Muscle layer of duodenum (tissue), 2 donors: ENCODE data around the gene LYPLAL1.
"Not testable (repeated sequence)": the region's sequence is repeated elsewhere in the genome, so short reads cannot be mapped to it uniquely, and the experiment has no call there.

Experiments
- H3K27ac ChIP-seq: one replicate; pipeline ENCODE4 v1.7.0; 2013; ENCODE audit warnings: mild to moderate bottlenecking, low read length
- H3K27me3 ChIP-seq: one replicate; pipeline ENCODE4 v1.7.0; 2013; ENCODE audit warnings: low read depth, mild to moderate bottlenecking, control low read depth, low read length
- H3K36me3 ChIP-seq, 2 donors: one replicate each; pipeline ENCODE4 v1.7.0; 2013; ENCODE audit warnings: low read length in 2 of 2, control low read depth in 1 of 2, mild to moderate bottlenecking in 1 of 2; ENCODE audit not compliant: insufficient read depth in 2 of 2, control insufficient read depth in 1 of 2
- H3K4me1 ChIP-seq, 2 donors: one replicate each; pipeline ENCODE4 v1.7.0; 2013; ENCODE audit warnings: low read length in 2 of 2, mild to moderate bottlenecking in 2 of 2, control low read depth in 1 of 2, moderate library complexity in 1 of 2; ENCODE audit not compliant: insufficient read depth in 2 of 2, control insufficient read depth in 1 of 2
- H3K4me3 ChIP-seq, 2 donors: one replicate each; pipeline ENCODE4 v1.7.0; 2013; ENCODE audit warnings: low read length in 2 of 2, low read depth in 1 of 2, mild to moderate bottlenecking in 1 of 2
- H3K9me3 ChIP-seq, 2 donors: one replicate each; pipeline ENCODE4 v1.7.0; 2013; ENCODE audit warnings: low read length in 2 of 2, control low read depth in 1 of 2, mild to moderate bottlenecking in 1 of 2; ENCODE audit not compliant: control insufficient read depth in 1 of 2
- donor health status: healthy.

Gene LYPLAL1

DNA sequence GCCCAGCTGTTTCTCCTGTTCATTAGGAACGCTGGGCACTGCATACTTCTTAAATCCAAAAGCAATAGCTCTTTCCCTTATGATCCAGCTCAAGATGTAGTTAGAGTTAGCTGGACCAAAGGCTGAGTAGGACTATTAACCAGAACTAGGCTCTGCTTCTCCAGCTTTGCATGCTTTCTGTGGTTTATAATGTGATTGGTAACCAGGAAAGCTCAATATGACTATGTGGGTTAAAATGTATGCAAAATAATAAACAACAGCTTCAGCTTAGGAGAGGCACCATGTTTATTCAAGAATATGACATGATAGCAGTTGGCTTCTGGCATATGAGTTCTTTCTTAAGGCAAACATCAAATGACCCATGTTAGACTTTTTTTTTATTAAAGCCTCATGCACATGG is 73.8 kb downstream of the LYPLAL1 start:
- Histone ChIP-seq H3K4me1 (no peaks in the 10 kb centered on the region), H3K9me3 (no peaks in the 10 kb centered on the region), H3K36me3 (no peaks in the 10 kb centered on the region), H3K27ac (no peak overlapping the region), H3K4me3 (no peak overlapping the region), H3K27me3 (no peaks in the 10 kb centered on the region)

DNA sequence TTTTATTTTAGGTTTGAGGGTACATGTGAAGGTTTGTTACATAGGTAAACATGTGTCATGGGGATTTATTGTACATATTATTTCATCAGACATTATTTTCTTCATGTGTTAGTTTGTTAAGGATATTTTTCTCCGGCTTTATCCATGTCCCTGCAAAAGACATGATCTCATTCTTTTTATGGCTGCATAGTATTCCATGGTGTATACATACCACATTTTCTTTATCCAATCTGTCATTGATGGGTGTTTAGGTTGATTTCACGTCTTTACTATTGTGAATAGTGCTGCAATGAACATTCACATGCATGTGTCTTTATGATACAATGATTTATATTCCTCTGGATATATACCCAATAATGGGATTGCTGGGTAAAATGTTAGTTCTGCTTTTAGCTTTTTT is 76.8 kb downstream of the LYPLAL1 start:
- not testable (repeated sequence) for H3K27me3 ChIP-seq, H3K36me3 ChIP-seq, H3K9me3 ChIP-seq, H3K4me1 ChIP-seq, H3K4me3 ChIP-seq, H3K27ac ChIP-seq

DNA sequence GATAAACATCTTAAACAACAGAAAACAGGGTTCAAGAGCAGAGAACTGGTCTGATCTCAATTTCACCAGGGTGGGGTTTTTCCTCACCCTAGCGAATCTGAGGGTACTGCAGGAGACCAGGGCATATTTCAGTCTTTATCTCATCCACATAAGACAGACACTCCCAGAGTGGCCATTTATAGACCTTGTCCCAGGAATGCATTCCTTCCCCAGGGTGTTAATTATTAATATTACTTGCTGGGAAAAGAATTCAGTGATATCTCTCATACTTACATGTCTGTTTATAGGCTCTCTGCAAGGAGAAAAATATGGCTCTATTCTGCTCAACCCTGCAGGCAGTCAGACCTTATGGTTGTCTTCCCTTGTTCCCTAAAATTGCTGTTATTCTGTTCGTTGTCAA is 84.1 kb downstream of the LYPLAL1 start:
- H3K27me3 ChIP-seq = no peaks in the 10 kb centered on the region
- H3K27ac ChIP-seq = no peak overlapping the region
- no peak overlapping the region for H3K4me3 ChIP-seq
- no peaks in the 10 kb centered on the region for H3K36me3 ChIP-seq
- H3K4me1 ChIP-seq = no peaks in the 10 kb centered on the region
- peaks cover 0 to 7% of the 10 kb centered on the region in 2 donors for H3K9me3 ChIP-seq

DNA sequence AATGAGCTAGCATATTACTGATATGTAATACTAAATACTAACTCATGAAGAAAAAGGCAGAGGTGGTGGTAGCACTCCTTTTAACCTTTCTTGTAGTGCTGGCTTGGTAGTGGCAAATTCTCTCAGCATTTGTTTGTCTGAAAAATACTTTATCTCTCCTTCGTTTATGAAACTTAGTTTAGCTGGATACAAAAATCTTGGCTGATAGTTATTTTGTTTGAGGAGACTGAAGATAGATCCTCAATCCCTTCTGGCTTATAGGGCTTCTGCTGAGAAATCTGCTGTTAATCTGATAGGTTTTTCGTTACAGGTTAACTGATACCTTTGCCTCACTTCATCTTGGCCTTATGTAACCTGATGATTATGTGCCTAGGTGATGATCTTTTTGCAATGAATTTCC is 87.8 kb downstream of the LYPLAL1 start:
- Histone ChIP-seq H3K4me1 (no peaks in the 10 kb centered on the region), H3K27ac (no peak overlapping the region), H3K36me3 (no peaks in the 10 kb centered on the region), H3K4me3 (no peak overlapping the region), H3K27me3 (no peaks in the 10 kb centered on the region), H3K9me3 (peaks cover 0 to 7% of the 10 kb centered on the region in 2 donors)
